Stimulated activated CD4-positive, alpha-beta T cell treated with anti-CD3 and anti-CD28 coated beads, Interleukin-1b, Interleukin-23, amount 100 ng/mL, for 4 hours (primary cell): Measurements from ENCODE around the gene PYGB.

ENCODE experiments used
- DNase-seq, 2 donors: peaks; one replicate each; pipeline ENCODE4 v3.0.0-alpha.2; 2020; ENCODE audit warnings: low read depth in 2 of 2

PYGB gene

DNA sequence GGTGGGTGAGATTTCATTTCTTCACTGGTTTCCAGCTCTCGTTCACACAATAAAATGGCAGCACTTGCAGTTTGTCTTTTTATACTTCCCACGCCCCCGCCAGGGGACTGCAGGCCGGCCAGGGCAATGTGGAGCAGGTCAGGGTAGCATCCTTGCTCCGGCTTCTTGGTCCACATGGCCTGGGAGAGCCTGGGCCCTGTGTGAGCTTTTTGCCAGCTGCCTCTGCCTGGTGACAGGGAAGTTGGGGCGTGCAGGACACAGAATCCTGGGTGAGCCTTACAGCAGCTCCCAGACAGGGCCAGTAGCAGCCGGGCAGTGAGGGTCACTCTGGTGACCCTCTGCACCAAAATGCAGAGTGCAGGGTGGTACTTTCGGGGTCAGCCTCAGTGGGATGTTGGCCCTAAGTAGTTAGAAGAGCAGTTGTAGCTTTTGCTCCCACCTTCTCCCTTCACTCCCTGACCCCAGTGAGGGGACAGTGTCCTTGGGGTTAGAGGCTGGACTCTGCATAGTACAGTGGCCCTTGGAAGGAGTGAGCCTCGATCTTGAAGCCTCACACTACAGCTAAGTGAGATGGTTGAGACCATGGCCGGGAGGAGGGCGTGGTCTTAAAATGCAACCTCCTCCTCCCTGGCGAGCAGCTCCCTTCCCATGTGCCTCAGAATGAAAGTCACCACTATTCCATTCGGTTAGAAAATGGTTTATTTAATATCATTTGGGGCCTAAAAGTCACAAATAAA lies 23.8 kb downstream of the PYGB start:
- no peak for DNase-seq

DNA sequence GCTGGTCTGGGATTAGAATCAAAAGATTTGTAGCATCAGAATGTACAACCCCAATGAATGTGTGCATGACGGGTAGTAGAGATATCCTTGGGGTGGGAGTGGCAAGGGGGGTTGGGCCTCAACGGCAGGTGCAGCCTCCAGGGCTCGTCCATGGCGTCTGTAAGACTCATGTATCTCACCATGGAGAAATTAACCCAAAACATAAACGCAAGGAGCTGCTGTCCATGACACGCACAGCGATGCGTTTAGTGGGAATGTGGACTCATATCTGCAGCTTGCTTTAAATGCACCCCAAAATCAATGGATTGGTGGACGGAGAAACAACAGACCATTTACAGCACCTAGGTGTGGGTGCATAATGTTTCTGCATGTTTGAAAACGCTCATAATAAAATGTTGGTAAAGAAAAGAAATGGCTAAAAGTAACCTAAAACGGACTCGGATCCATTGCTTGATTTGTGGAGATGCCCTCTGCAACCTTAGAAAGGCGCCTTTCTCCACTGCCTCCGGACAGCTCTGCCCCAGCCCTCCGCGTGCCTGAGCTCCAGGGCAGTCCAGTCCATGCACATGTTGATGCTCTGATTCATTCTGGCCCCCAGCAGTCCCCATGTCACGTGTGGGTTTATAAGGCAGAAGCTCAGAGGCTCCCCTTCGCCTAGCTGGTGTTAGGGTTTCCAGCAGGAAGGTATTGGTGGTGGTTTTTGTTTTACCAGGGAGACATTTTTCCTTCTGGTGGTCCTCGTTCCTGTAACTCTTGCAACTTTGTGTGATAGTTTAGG lies 24.5 kb downstream of the PYGB start:
- DNase-seq, result no peak

DNA sequence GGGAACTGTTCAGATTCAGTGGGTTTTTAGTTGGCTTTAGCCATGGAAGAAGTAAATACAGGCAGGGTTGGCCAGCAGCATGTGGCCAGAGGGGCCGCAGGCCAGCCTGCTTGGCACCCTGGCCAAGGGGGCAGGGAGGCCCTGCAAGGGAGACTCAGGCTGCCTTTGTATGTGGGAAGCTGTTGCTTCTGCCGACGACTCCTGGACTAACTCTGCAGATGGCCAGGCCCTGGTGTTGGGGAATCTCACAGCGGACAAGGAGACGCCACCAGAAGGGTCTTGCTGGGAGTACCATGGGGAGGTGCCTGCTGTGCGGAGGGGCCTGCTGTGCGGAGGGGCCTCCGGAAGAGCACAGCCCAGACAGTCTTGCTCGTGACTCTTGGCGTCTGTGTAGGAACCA lies 25.2 kb downstream of the PYGB start:
- DNase-seq, result no peak

DNA sequence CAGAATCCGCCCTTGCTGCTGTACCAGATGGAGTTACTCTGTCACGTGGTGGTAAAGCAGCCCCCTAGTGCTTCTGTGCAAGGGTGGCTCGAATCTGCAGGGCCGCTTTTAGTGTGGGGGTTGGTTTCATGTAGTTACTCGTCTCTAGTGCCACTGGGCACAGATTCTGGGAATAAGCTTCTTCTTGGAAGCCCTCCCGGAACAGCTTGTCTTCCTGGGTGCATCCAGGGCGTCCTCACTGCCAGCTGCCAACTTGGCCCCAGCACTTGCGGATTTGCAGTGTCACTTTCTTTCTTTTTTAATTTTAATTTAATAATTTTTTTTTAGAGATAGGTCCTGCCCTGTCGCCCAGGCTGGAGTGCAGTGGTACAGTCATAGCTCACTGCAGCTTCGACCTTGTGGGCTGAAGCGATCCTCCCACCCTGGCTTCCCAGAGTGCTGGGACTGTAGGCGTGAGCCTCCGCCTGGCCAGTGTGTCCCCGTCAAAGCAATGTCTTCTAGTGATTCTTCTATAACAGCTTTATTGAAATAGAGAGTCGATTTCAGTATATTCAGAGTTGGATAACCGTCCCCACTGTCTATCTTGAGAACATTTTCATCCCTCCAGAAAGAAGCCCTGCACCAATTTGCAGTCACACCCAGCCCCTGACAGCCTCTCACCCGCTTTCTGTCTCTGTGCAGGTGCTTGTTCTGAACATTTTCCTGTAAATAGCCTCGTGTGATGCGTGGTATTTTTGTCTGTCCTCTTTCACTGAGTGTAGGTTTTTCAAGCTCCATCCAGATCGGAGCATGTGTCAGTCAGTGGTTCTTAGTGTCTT lies 25.9 kb downstream of the PYGB start:
- no peak for DNase-seq

DNA sequence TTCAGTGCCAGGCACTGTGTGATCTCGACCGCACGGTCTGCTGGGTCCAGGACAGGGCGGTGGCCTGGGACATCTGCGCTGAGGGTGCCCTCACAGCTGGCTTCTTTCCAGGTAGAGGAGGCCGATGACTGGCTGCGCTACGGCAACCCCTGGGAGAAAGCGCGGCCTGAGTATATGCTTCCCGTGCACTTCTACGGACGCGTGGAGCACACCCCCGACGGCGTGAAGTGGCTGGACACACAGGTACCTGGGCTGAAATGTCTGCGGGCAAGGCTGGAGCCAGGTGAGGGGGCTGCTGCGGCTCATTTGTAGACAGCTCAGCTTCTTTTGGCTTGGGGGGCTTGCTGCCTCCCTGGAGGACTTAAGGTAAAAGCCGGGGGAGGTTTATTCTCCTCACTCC lies 26.6 kb downstream of the PYGB start:
- no peak for DNase-seq

DNA sequence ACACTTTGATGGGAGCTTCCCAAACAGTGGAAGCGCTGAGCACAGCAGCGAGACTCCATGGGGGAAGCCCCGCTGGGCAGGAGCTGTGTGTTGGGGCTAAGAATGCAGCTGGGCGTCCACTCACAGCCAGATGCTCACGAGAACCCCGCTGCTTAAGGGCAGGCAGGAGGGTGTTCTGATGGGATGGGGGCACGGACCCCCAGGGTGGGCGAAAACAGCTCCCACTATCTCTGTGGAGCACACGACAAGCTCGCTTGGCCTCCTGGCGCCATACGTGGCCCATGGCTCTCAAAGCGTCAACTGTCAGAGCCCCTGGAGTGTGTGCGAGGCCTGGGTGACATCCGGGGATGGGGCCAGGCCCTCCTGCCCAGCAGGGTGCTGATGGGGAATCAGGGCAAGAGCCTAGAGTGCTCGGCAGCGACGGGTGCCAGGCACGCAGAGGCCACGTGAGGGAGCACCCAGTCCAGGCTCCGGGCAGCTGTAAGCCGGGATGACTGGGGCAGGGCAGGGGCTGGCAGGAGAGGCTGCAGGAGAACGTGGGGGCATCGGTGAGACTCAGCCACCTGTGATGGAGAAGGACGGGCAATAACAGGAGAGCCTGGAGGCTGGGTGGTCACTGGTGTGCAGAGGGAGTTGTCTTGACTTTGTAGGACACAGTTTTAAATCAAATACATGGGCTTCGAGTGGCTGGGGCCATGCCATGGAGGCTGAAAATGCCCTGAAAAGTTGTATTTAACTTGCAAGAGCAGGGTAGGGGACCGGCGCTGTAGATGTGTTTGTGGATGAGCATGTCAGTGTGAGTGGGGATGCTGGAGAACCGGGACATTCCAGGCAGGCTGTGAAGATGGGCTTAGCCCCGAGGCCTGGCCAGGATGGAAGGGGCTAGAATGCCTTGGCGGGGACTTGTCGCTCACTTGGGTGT lies 27.3 kb downstream of the PYGB start:
- DNase-seq, result no peak

DNA sequence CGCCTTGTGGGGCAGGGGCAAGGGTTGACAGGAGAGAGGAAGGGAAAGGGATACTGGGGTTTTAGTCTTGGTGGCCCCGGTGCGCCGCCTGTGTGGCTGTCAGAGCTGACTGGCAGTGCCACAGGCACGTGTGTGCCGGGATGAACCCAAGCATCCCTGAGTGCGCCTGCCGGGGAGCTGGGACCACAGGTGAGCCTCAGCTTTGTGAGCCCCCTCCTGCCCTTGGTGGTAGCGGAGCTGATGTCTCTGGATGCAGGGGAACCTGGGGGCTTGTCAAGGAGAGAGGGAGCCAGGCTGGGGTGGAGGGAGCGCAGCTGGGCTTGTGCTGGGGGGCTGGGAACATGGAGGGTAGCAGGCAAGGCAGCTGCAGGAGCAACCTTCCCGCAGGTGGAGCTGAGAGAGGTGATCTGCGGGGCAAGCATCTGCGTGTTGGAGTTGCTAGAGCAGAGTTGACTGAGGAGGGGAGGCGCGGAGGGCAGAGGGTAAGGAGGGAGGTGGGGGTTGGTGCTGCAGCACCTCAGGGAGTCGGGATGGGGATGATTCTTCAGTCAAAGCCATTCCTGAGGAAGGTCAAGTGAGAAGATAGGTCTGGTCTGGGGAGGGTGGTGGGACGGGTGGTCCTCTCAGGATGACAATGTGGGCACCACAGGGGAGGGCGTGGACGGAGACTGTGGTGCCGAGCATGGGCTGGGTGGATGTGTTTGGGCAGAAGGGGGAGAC lies 28.1 kb downstream of the PYGB start:
- DNase-seq, result no peak

DNA sequence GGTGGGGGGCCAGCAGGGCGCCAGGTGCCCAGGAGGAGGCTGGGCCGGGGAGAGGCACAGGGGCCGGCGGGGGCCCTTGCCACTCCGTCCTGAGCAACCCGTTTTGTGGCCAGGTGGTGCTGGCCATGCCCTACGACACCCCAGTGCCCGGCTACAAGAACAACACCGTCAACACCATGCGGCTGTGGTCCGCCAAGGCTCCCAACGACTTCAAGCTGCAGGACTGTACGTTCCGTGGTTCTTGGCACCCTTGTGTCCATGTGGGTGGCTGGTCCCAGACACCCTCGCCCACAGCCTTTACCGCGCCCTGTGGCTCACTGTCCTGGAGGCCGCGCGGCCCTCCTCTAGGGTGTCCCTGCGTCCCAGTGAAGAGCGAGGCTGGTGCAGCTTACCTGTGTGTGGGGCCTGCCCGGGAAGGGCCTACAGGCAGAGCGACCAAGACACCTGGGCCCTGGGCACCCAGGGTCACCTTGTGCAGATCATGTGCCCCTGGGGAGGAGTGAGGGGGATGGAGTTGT lies 28.7 kb downstream of the PYGB start:
- no peak for DNase-seq

DNA sequence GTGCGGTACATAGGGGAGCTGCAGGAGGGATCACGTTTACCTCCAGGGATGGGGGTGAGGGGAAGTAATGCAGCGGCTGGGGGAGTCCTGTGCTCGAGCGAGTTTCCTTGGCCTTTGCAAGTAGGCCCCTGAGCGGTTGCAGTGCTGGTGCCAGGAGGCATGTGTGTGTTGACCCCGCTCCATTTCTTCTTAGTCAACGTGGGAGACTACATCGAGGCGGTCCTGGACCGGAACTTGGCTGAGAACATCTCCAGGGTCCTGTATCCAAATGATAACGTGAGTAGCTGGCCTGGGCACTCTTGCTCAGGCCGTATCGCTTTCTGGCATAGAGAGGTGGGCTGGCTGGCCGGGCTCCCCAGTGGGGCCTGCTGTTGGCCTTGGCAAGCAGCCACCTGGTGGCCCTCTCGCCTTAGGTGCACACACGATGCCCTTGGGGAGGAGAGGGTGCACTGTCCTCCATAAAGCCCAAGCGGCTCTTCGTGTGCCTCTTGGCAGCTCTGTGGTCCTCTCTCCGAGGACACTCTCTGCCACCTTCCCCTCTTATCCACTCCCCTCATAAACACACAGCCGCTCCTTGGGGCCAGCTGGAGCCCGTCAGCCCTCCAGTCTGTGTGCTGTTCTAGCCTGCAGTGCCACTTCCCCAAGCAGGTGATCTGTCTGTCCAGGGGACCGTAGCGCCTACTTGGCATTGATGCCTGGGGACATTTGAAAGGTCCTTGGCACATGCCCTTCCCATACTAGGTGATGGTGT lies 29.3 kb downstream of the PYGB start:
- DNase-seq, result no peak

DNA sequence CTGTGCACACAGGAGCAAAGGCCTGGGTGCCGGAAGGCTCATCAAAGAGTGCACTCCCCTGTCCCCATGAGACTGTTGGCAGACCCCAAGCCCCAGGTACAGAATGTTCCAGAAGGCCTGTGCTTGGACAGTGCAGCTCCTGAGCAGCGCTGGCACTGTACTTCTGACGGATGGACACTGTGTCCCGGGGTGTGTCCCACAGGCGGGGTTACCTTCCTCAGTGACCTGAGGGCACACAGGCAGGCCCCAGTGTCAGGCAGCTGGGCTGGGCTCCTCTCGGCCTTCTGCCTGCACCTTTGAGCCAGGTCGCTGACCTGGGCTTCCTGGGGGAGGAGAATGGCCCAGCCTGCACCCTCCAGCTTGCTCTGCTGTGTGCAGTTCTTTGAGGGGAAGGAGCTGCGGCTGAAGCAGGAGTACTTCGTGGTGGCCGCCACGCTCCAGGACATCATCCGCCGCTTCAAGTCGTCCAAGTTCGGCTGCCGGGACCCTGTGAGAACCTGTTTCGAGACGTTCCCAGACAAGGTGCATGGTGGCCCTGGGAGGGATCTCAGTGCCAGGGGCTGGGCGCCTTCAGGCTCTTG lies 30.1 kb downstream of the PYGB start:
- DNase-seq, result no peak

DNA sequence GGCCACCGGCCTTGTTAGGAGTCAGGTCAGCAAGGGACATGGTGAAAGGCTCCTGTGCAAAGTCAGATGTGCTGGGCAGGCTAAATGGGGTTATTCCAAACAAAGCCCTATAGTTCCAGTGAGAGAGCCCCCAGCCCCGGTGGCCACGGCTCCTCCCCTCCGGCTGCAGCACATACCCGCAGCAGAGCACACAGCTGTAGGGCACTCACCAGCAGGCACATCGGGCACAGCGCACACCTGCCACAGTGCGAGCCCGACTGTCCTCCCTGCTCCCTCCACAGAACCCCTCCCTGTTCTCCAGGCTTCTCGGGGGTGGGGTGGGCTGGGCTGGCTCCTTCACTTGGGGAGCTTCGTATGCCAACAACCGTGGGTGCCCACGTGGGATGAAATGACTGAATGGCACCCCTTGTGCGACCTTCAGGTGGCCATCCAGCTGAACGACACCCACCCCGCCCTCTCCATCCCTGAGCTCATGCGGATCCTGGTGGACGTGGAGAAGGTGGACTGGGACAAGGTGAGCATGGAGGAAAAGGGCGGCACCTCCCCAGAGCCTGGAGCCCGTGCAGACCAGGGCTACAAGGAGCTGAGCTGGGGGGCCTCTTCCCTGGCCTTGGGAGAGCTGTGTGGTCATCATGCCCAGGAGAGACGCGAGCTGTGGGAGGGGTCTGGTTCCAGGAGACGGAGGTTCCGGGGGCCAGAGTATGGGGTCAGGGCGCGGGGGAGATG lies 30.9 kb downstream of the PYGB start:
- DNase-seq, result no peak

DNA sequence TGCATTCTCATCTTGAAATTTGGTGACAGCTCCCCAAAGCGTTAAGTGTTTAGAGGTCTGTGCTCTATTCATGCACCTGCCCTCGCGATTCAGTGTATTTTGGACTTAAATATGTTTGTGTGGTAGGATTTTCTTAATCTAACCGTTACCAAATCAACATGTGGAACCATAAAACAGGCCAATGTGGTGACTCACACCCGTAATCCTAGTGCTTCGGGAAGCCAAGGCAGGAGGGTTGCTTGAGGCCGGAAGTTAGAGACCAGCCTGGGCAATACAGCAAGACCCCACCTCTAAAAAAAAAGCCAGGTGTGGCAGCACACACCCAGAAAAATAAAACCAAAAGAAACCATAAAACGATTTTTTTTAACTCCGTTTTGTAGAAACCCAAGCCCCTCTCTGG lies 31.5 kb downstream of the PYGB start:
- DNase-seq, result no peak

DNA sequence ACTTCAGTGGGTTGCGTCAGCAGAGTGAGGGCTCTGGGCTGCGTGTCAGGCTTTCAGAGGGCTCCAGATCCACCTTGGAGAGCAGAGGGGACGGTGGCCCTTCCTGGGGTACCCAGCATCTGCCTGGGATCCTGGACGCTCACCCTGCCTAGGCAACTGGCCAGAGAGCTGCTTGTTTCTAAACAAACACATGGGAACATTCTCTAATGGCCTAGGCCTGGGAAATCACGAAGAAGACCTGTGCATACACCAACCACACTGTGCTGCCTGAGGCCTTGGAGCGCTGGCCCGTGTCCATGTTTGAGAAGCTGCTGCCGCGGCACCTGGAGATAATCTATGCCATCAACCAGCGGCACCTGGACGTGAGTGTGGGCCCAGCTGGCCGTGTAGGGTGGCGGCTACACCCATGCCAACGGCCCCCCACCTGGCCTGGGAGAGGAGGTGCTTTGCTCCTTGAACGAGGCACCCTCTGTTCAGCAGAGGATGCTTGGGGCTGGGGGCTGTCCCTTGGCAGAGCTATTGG lies 32.2 kb downstream of the PYGB start:
- no peak for DNase-seq

DNA sequence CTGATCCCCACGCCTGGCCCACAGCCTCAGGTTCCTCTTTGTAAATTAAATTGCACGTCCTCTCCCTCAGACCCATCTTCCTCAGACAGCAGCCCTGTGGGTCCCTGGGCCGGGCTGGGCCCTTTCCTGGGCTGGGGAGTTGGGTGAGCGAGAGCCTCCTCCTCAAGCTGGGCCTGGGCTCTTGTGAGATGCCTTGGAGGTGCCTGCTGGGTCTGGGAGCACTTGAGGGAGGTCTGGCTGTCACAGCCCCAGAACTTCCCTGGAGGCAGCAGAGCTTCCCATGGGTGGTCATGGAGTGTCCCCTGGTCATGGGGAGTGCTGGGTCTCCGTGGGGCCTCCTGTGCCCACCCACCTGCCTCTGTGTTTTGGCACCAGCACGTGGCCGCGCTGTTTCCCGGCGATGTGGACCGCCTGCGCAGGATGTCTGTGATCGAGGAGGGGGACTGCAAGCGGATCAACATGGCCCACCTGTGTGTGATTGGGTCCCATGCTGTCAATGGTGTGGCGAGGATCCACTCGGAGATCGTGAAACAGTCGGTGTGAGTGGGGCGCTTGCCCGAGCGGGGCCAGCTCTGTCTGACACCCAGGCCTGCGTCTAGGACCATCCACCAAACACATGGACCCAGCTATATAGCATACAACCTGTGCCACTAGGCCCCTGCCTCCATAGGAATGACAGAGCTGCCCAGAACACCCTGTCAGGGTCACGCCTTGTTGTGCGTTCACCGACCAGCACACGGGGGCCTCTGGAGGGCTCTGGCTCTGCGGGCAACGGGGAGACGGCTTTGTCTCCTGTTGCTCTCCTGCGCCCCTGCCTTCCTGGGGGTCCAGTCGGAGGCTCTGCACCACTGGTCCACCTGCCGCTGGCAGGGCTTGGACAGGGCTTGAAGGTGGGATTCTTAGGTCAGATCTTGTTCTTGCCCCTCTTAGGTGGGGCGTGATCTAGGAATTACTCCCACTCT lies 33.0 kb downstream of the PYGB start:
- no peak for DNase-seq

DNA sequence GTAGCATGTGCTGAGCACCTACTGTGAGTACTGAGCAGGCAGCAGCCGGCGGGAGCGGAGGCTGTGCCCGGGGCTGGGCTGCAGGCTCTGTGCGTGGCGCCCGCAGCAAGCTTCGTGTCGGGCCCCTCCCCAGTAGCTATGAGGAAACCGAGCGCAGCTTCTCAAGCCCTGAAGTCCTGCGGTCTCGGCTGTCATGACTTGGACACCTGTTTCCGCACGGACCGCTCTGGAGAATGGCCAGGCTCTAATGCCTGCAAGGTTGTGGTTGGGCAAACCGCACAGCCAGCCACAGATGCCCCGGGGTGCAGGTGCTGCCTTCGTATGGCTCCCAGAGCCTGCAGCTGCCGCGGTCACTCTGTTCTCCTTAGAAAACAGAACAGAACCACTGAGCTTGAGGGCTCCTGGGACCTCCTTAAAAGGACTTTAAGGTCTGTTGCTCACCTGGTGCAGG lies 33.7 kb downstream of the PYGB start:
- no peak for DNase-seq

DNA sequence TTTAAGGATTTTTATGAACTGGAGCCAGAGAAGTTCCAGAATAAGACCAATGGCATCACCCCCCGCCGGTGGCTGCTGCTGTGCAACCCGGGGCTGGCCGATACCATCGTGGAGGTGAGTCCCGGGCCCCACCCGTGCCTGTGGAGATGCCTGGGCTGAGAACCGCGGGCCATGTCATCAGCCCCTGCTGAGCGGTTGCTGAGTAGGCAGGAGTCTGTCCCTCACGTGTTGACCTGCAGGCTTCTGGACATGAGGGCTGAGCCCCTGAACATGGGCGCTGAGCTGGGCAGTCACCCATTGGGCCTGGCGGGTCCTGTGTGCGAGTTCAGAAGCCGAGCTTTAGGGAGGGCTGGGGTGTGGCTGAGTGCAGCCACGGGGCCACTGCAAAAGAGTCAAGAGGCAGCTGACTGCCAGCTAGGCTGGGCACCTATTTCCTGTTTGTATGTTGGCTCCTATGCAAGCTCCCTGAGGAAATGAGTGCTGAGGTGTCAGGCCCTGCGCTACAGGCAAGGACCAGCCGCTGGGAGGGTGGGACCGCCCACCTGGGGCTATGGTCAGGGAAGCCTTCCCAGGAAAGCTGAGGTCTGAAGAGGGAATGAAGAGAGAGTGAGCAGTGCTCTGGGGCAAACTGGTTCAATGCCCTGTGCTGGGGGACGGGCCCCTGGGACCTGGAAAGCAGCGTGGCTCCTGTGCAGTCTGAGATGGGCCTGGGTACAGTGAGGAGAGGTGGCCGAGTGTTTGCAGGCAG lies 34.3 kb downstream of the PYGB start:
- DNase-seq, result no peak

DNA sequence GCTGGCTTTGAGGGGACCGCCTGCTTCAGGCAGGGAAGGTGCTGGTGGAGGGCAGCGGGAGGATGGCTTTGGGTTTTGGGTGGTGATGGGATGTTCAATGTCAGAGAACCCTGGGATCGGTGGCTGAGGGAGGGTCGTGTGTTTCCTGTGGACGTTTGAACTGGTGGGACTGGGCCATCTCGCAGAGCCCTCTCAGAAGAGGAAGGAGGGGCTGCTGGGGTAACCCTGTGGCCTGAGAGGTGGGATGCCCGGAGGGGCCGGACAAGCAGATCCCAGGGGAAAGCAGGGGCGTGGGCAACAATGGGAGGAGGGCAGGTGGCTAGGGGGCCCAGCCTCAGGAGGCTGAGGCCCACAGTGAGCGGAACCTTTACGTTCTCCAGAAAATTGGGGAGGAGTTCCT lies 34.9 kb downstream of the PYGB start:
- DNase-seq, result no peak
